Ammon's horn (tissue), 1 donor: ENCODE data around the gene DOK6.
"Not testable (repeated sequence)": the region's sequence is repeated elsewhere in the genome, so short reads cannot be mapped to it uniquely, and the experiment has no call there.

Experiments used
- DNase-seq: peaks from one replicate; pipeline ENCODE4 v3.0.0-alpha.2; 2016; ENCODE audit warnings: low spot score

Gene DOK6

DNA sequence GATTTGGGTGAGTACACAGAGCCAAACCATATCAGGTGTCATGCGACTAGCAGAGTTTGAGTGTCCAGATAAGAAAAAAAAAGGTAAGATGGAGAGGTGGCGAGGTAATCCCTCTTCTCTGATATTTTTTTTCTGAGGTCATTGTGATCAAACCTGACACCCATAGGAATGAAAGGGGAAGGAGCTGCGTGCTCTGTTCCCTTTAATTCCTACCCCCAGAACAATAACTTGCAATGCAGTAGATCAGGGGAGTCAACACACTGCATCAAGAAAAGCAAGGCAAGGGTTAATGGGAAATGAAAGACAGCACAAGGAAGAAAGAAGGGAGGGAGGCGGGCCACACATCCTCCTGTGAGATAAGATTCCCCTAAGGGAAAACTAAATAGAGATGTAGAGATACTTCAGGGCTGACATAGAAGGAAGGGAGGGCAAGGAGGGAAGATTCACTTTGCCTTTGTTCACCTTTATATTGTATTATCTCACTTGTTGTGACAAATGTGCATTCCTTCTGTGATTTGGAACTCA lies 414.2 kb downstream of the DOK6 start:
- DNase-seq = no peak

DNA sequence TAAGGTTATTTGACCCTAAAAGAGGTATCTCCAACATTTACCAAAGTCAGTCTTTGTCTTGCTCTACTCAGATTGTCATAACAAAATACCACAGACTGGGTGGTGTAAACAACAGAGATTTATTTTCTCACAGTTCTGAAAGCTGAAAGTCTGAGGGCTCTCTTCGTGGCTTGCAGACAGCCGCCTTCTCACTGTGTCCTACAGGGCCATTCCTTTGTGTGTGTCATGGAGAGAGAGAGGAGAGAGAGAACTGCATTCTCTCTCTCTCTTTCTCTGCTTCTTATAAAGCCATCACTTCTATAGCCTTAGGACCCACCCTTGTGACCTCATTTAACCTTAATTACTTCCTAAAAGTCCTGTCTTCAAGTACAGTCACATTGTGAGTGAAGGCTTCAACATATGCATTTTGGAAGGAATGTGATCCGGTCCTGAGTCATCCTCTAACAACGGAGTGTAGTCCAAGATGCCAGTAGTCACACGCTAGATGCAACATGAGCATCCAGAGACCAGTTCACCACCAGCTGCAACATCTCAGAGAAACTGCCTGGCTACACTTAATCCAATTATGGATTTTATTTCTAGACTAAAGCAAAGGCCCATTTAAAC lies 416.8 kb downstream of the DOK6 start:
- no peak for DNase-seq

DNA sequence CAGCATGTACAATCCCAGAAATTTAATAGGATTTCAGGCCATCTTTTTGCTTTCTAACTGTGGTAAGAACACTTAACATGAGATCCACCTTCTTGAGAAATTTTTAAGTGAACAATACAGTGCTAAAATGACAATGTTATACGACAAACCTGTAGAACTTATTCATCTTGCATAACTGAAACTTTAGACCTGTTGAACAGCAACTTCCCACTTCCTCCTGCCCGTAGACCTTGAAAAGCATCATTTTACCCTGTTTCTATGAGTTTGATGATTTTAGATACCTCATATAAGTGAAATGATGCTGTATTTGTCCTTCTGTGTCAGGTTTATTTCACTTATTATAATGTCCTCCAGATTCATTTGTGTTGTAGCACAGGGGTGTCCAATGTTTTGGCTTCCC lies 418.8 kb downstream of the DOK6 start:
- DNase-seq = no peak

DNA sequence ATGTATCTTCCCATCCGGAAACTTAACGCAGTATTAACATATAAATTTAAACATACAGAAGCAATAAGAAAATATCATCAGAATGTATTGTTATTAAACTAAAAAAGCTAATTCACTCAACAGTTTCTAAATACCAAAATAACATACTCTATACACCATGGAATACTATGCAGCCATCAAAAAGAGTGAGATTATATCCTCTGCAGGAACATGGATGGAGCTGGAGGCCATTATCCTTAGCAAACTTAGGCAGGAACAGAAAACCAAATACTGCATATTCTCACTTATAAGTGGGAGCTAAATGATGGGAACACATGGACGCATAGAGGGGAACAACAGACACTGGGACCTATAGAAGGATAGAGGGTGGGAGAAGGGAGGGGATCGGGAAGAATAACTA lies 419.9 kb downstream of the DOK6 start:
- no peak for DNase-seq

DNA sequence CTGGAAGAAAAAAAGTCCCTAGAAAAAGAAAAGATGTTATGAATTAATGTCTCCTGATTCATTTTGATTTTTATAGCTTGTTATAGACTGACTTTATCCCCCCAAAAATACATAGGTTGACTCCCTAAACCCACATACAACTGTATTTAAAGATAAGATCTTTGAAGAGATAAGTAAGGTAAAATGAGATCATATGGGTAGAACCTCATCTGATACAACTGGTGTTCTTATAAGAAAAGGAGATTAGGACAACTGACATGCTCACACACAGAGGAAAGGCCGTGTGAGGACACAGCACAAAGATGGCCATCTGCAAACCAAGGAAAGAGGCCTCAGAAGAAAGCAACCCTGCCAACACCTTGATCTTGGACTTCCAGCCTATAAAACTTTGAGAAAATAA lies 429.5 kb downstream of the DOK6 start:
- DNase-seq = no peak

DNA sequence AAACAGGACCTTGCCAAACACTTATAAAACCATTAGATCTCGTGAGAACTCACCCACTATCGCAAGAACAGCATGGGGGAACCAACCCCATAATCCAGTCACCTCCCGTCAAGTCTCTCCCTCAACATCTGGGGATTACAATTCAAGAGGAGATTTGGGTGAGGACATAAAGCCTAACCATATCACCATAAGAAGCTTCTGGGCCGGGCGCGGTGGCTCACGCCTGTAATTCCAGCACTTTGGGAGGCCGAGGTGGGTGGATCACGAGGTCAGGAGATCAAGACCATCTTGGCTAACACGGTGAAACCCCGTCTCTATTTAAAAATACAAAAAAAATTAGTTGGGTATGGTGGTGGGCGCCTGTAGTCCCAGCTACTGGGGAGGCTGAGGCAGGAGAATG lies 434.3 kb downstream of the DOK6 start:
- DNase-seq = not testable (repeated sequence)

DNA sequence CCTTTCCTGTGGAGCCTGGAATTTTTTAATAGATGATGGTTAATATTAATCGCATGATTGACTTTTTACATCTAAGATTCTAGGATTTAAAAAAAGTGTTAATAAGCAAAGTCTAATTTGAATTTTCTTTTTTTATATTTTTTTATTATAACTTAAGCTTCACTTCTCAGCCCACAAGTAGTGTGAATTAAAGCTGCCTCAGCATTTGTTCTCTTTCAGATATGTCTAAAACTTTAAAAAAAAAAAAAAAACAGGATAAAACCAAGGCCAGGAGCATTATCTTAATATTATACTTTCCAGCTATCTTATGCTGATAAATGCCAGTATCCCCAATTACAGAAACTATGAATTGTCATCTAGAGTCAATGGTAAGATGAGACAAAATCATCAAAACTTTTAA lies 437.3 kb downstream of the DOK6 start:
- no peak for DNase-seq

DNA sequence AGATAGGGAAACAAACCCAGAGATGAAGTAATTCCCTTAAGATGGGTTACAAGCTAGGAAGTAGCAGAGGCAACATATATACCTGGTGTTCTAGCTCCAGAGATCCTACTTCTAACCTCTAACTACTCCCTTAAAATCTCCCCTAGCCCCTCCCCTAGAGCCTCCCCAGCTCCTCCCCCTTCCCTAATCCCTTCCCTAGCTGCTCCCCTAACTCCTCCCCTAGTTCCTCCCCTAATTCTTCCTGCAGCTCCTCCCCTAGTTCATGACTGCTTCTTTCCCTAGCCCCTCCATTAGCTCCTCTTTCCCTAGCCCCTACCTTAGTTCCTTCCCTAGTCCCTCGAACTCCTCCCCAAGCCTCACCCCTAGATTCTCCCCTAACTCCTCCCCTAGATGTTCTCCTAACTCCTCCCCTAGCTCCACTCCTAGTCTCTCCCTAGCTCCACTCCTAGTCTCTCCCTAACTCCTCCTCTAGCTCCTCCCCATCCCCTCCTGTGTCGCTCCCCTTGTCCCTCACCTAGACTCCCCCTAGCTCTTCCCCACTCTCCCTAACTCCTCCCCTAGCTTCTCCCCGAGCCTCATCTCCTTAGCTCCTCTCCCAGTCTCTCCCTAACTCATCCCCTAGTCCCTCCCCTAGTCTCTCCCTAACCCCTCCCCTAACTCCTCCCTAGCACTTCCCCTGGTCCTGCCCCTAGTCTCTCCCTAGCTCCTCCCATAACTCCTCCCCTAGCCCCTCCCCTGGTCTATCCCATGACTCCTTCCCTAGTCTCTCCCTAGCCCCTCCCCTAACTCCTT lies 438.1 kb downstream of the DOK6 start:
- DNase-seq = no peak

DNA sequence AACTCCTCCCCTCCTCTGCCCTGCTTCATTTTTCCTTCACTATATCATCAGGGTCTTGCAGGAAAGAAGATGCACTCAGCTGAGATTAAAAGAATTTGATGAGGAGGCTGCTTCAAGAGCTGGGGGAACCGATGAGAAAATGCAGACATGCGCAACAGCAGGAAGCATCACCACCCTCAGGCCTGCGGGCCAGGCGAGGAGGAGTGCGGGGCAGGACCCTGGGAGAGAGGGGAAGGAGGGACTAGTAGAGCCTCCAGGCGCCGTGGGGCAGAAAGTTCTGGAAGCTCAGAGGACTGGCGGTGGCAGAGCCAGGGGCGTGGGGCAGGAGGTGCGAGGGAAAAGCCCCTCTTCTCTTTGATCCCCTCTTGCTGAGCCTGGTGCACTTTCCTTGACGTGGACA lies 438.8 kb downstream of the DOK6 start:
- no peak for DNase-seq

DNA sequence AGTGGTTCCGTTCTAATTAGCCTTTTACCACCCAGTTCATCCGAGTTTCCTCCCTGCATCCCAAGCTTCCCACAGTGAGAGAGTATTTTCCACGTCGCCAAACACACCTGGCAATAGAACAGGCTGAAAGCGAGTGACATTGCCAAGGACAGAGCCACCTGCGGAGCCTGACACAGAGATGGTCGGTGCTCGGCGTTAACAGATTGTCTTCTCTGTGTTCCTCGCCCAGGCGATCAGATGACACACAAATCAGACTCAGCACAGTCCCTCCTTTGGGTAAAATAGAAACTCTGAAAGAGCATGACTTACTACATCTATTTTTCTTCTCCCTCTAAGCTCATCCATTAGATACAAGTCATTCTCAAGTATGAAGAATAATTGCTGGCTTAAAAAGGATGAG lies 439.3 kb downstream of the DOK6 start:
- peak; percentile 23 for DNase-seq

DNA sequence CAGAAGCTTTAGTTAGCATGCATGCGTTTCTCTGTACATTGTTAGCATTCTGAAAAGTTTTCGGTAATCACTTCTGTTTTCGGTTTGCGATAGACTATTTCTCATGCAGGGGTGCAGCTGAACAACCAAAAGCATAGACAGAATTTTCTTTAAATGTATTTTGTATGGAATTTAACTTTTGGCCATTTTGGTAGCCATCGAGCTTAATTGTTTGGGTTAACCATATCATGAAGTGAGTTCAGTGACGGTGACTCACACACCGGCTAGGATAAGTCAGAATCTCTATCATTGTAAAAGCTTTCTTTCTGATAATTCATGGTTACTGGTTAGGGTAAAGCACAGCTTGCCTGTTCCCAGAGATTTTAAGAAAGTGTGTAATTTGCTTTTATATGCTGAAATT lies 439.8 kb downstream of the DOK6 start:
- no peak for DNase-seq

DNA sequence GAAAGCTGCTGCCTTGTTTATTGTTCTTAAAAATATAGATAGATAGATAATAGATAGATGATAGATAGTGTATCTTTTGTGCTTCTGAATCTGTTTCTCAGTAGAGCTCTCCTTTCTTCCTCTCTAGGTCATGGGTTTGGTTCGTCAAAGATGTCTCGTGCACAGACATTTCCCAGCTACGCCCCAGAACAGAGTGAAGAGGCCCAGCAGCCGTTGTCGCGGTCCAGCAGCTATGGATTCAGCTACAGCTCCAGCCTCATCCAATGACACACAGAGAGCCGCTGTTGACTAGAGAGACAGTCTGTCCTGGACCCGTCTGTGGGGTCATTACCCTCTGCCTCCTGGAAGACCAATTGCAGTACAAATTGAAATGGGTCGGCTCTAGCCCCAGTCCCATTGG lies 440.4 kb downstream of the DOK6 start:
- DNase-seq = no peak

DNA sequence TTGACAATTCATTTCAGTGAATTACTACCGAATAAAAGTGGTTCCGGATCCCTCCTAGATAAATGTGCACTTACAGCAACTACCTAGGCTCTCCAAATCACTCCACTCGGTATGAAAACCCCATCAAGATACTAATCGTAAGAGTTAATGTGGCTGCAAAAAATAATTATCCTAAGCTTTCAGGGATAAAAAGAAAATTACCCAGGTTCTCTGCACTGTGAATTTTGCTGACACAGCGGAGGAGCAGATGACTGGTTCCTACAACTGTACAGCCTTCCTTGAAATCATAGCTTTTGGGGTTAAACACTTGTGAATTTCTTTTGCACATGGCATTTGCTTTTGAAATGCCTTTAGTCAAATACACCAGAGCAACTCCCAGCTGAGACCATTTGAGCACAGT lies 442.3 kb downstream of the DOK6 start:
- no peak for DNase-seq

DNA sequence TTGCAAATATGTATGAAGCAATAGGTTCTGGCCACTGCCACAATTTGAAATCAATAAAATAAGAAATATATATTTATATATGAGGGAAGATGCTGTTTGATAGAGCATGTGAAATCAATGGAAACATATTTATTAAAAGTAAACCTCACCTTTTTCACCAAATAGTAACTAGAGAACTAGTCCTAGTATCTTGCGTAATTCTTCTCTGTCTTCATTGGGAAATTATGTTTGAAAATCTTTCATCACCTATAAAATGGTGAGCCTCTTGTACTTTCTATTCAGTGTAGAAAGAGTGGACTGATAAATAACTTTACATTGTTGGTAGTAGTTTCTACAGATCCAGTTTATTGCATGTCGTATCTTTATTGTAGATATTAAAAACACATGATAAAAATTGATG lies 444.0 kb downstream of the DOK6 start:
- no peak for DNase-seq

DNA sequence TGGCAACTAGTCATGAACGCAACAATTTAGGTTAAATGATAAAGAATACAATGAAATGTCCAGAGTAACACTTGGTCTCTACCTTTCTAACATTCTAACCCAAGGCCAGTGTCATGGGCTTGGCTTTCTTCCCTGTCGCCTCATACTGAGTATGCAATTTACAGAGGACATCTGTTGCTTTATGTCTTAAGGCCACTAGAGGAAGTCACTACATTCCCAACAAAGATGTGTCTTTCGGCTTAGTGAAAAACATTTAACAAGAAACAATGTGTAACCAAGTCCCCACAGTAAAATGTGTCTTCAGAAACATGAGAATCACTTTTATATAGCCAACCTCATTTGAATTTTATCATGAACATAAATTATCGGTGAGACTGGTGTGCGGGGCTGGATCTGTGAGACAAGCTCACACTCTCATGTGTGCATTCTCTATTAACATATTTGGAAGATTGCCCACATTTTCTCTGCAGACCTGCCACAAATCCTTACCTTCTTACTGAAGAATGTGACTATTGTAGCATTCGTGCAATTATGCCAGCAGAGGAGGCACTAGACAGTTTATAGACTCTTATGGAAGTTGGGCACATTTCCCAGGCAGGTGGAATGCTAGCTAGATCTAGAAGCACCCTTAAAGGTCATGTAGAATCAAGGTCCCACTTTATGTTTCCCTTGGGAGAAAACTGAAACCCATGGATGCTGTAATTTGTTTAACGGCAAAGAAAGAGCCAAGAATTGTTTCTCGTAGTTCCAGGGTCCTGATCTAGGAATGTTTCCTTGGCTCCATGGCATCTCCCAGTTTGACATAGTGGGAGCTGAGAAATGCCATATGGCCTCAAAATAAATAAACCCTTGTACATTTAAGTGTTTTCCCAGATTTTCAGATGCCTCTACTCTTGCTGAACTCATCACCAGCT lies 445.2 kb downstream of the DOK6 start:
- no peak for DNase-seq

DNA sequence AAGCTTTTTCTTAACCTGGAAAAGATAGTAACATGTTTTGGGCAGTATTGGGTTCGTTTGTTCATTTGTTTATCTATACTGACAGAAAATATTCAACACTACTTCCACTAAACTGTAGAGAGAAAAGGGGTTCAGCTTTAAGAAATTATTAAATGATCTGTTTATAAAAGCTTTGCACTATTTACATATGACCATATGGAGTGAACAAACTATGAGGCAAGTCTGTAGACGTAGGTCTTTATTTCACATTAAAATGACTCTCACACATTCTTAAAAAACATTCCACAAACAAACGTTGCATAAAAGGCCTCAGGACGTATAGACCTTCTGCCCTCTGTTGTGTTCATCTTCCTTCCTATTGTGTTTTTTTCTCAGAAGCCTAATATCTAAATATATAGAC lies 452.4 kb downstream of the DOK6 start:
- DNase-seq = no peak

DNA sequence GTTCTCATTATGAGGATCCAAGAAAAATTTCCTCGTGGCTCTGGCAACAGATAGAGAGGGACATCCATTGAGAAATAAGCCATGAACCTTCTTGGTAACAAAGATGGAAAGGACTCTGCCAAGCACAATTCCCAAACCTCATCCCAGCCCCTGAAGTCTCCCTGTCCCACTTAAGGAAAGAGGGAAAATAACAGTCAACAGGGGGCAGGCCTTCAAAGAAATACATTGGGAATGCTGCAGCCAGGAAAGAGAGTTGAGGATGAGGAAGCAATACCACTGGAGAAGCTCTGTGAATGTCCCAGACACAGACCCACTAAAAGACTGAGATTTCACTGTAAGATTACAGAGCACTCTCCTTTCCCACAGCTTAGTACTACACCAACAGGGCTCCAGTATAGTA lies 453.8 kb downstream of the DOK6 start:
- DNase-seq = no peak

DNA sequence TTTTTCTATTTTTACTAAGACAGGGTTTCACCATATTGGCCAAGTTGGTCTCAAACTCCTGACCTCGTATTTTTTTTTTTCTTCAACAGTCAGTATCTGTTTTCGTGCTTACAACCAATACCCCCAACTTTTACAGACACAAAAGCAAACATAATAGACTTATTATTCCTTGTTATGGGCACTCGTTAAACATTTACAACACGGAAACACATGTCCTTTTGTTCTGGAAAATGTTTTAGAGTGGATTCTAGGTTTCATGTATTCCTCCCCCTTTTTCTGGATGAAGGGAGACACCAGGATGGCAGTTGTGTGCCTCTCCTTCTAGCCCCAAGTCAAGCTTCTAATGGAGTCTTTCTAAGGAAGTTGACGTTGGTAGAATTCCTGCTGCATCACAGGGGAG lies 458.2 kb downstream of the DOK6 start:
- DNase-seq = no peak

DNA sequence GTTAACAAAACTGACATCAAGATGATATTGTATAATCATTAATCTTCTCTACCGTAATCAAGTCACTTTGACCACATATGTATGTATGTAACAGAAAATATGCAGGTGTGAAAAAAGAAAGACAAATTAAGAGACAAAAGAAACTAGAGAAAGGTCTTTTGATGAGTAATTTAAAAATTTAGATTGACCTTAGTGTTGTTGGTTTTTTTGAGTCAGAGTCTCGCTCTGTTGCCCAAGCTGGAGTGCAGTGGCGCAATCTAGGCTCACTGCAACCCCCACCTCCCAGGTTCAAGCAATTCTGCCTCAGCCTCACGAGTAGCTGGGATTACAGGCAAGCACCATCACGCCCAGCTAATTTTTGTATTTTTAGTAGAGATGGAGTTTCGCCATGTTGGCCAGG lies 464.1 kb downstream of the DOK6 start:
- DNase-seq = not testable (repeated sequence)

DNA sequence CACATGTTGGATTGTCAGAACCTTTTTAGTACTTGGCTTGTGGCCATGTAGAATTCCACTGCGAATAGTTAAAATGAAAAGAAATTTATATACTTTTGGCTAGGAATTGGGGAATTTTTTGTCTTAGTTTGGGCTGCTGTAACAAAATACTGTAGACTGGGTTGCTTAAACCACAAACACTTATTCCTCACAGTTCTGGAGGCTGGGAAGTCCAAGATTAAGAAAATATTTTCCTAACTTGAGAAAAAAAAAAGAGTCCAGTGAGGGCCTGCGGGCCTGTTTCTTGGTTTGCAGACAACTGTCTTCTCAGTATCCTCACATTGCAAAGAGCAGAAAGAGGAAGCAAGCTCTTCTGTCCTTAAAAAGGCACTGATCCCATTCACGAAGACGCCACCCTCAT lies 465.1 kb downstream of the DOK6 start:
- no peak for DNase-seq

DNA sequence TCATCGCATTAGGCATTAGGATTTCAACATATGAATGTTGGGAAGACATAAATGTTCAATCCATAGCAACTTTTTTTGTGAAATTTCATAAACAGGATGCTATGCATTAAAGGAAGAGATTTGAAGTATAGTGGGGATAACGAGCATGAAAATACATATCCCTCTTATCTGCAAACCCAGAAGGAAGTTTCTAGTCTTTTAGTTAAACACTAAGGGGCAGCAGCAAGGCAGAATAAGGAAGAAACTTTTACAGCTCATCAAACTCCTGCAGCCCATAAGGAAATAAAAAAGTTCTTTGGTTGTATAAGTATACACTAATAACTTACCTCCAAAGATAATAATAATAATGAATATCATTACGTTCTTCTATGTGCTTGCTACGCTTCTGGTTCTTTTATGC lies 465.5 kb downstream of the DOK6 start:
- no peak for DNase-seq

DNA sequence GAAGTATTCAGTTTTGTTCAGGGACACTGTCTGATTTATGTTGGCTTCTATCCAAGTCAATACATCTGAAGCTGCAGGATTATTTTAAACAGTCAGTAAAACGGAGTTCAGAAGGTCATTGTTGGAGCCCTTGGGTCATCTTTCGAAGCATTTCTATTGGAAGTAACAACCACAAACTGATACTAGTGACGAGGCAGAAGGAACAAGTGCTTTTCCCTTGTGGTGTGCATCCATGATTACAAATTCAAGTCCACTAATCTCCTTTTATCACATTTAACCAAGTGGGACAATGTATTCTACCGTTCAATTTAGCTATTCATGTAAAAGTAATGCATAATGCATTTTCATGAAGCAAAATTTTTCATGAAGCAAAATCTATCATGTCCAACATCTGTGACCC lies 470.0 kb downstream of the DOK6 start:
- DNase-seq = no peak

DNA sequence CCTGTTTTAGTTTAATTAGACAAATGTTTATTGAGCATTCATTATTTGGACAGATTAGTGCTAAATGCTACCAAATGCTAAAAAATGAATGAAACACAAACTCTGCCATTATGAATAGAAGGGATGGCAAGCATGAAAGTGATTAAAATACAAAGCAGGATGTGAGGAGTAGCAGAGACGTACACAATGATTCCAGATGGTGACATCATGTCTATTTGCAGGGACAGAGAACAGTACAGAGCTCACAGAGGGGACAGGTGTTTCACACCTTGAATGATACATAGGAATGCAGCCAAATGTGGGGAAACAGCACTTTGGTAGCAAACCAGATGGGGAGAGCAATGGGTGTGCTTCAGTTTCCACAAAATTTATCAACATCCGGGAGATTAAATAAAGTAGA lies 470.7 kb downstream of the DOK6 start:
- no peak for DNase-seq
